HFFc6 (cell line): ENCODE data around the gene MYO1D. TPM values are rescaled to one million over a fixed set of nuclear protein-coding genes. Genes with fewer than 3 reads are reported as not detected.

Experiments used
- DNase-seq: peaks from one replicate; pipeline ENCODE4 v3.0.0-alpha.2; 2018
- H3K27ac Mint-ChIP-seq: 2 replicates; pipeline ENCODE4 v1.8.0; 2020; ENCODE audit warnings: mild to moderate bottlenecking, mixed read lengths
- H3K27me3 Mint-ChIP-seq: 2 replicates; pipeline ENCODE4 v1.8.0; 2021; ENCODE audit warnings: mild to moderate bottlenecking, moderate library complexity, mixed read lengths; ENCODE audit not compliant: insufficient read depth
- H3K36me3 Mint-ChIP-seq: 2 replicates; pipeline ENCODE4 v1.8.0; 2021; ENCODE audit warnings: low read depth, mixed read lengths
- H3K4me1 Mint-ChIP-seq: 2 replicates; pipeline ENCODE4 v1.8.0; 2020; ENCODE audit warnings: low read depth, mixed read lengths
- H3K4me3 Mint-ChIP-seq: 2 replicates; pipeline ENCODE4 v1.8.0; 2020; ENCODE audit warnings: mild to moderate bottlenecking, moderate library complexity, mixed read lengths
- H3K9me3 Mint-ChIP-seq: 2 replicates; pipeline ENCODE4 v1.8.0; 2020; ENCODE audit warnings: mild to moderate bottlenecking, mixed read lengths
- CTCF ChIP-seq: fragments of 200-600 bp; sonication (generic); IDR thresholded peaks from 2 replicates; pipeline ENCODE4 v1.5.0; 2021; ENCODE audit warnings: antibody characterized with exemption, mild to moderate bottlenecking
- total RNA-seq, 6 experiments: library from RNA; stranded (reverse); fragmentation: NEBNext Ultra II Directional; extraction: Animal tissue kit (Norgen Biotek cat#: 25700); gene quantifications; 2 replicates in 1 of 6; 3 replicates in 5 of 6; pipeline ENCODE4 v1.2.3, GENCODE V29; 2021

Gene MYO1D
- total RNA-seq, 6 experiments from 2014 or later = 3.8 to 28.8 (median 4.8) TPM

- H3K9me3 Mint-ChIP-seq = no peaks in the 10 kb centered on the region
- H3K4me3 Mint-ChIP-seq = no peak overlapping the region
- no peak for TF ChIP-seq CTCF
- DNase-seq = no peak
- no peaks in the 10 kb centered on the region; the same call in 1 of the 2 replicates for H3K27me3 Mint-ChIP-seq
- no peak overlapping the region for H3K27ac Mint-ChIP-seq
- peaks cover 30% of the 10 kb centered on the region for H3K36me3 Mint-ChIP-seq
- no peaks in the 10 kb centered on the region for H3K4me1 Mint-ChIP-seq
These were observed 399.7 kb downstream of the MYO1D start for GRCh38 chr17:32477220-32477619.

- Mint-ChIP-seq H3K27me3 (no peaks in the 10 kb centered on the region; the same call in 1 of the 2 replicates), H3K4me1 (no peaks in the 10 kb centered on the region), H3K4me3 (no peak overlapping the region), H3K27ac (no peak overlapping the region), H3K9me3 (no peaks in the 10 kb centered on the region), H3K36me3 (peaks cover 38% of the 10 kb centered on the region)
- DNase-seq = no peak
- TF ChIP-seq CTCF = no peak
These were observed 401.7 kb downstream of the MYO1D start for GRCh38 chr17:32475258-32475657.

GRCh38 chr17:32471652-32472051, 405.3 kb downstream of the MYO1D start:
- Mint-ChIP-seq H3K27ac (no peak overlapping the region), H3K4me1 (no peaks in the 10 kb centered on the region), H3K4me3 (no peak overlapping the region), H3K36me3 (peaks cover 50% of the 10 kb centered on the region), H3K9me3 (no peaks in the 10 kb centered on the region), H3K27me3 (no peaks in the 10 kb centered on the region; the same call in none of the 2 replicates)
- no peak for TF ChIP-seq CTCF
- no peak for DNase-seq

- Mint-ChIP-seq H3K4me1 (no peaks in the 10 kb centered on the region), H3K4me3 (no peak overlapping the region), H3K36me3 (peaks cover 50% of the 10 kb centered on the region), H3K9me3 (no peaks in the 10 kb centered on the region), H3K27me3 (no peaks in the 10 kb centered on the region; the same call in none of the 2 replicates), H3K27ac (no peak overlapping the region)
- no peak for TF ChIP-seq CTCF
- DNase-seq = no peak
These were observed 406.3 kb downstream of the MYO1D start for GRCh38 chr17:32470405-32471167.

- no peak for DNase-seq
- H3K36me3 Mint-ChIP-seq = peaks cover 33% of the 10 kb centered on the region
- no peaks in the 10 kb centered on the region for H3K4me1 Mint-ChIP-seq
- no peak overlapping the region for H3K27ac Mint-ChIP-seq
- H3K27me3 Mint-ChIP-seq = no peaks in the 10 kb centered on the region; the same call in 1 of the 2 replicates
- H3K4me3 Mint-ChIP-seq = no peak overlapping the region
- no peak for TF ChIP-seq CTCF
- H3K9me3 Mint-ChIP-seq = no peaks in the 10 kb centered on the region
These were observed 409.0 kb downstream of the MYO1D start for GRCh38 chr17:32467949-32468348.
